CD4-positive, alpha-beta T cell treated with Interleukin-17A for 4 hours (primary cell): ENCODE data around the gene KRTAP3-1.
"Not testable (repeated sequence)": the region's sequence is repeated elsewhere in the genome, so short reads cannot be mapped to it uniquely, and the experiment has no call there.

Experiments used
- DNase-seq: peaks from one replicate; pipeline ENCODE4 v3.0.0-alpha.2; 2020; ENCODE audit warnings: mixed read lengths

The KRTAP3-1 gene

DNA sequence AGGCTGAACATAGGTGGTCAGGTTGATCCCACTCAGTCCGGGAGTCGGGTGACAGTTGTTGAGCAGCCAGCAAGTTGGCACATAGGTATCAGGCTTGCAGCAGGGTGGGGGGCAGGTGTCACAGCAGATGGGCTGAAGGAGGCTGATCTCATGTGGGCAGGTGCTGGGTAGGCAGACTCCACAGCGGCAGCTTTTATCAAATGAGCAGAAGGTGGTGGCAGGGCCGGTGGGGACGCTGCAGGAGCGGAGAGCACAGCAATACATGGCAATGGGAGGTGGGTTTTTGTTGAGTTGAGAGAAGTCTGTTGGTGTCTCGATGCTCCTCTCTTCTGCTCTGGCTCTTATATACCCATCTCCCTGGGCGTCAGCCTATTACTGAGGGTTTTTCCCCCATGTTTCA lies at the start of gene KRTAP3-1:
Gene KRTAP3-1 (minus strand): TSS at position 318 of the 400 bp plus-strand sequence. CDS start 54 bp downstream, at position 264.
- no peak for DNase-seq

DNA sequence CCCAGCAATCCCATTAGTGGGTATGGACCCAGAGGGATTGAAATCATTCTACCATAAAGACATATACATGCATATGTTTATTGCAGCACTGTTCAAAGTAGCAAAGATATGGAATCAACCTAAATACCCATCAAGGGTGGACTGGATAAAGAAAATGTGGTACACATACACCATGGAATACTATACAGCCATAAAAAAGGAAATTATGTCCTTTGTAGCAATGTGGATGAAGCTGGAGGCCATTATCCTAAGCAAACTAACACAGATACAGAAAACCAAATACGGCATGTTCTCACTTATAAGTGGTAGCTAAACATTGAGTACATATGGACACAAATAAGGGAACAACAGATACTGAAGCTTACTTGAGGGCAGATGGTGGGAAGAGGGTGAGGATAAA lies 48.6 kb upstream of the KRTAP3-1 start:
- DNase-seq = no peak

DNA sequence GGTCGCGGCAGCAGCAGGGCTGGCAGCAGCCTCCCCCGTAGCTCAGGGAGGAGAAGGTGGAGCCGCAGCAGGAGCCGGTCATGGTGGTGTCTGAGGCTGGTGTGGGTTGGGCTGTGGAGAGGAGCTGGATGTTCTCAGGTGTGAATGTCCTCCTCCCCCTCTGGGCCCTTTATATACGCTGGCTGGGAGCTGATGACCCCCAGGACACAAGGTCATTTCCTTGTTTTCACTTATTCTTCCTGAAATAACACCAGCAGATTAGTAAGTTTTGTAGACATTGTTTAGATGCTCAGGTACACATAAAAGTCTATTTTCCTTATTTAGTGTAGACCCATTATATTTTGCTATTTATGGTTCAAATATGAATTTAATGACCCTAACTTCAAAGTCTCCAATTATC lies 46.2 kb upstream of the KRTAP3-1 start, which contains the start of gene KRTAP2-2:
Gene KRTAP2-2 (minus strand): TSS at position 101 of the 400 bp plus-strand sequence. CDS start 19 bp downstream, at position 82.
- not testable (repeated sequence) for DNase-seq

DNA sequence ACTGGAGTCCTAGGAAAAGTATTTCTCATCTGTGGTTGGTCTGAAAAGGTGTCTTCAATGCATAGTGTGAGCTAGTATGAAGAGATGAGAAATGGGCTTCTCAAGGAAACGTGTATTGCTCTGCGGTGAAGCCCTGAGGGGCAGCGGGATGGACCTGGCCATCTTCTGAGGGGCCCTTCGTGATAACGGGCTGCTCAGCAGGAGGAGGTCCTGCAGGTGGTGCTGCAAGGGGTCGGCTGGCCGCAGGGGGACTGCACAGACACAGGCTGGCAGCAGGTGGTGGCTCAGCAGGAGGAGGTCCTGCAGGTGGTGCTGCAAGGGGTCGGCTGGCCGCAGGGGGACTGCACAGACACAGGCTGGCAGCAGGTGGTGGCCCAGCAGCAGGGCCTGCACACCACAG lies 45.6 kb upstream of the KRTAP3-1 start:
- DNase-seq = not testable (repeated sequence)

DNA sequence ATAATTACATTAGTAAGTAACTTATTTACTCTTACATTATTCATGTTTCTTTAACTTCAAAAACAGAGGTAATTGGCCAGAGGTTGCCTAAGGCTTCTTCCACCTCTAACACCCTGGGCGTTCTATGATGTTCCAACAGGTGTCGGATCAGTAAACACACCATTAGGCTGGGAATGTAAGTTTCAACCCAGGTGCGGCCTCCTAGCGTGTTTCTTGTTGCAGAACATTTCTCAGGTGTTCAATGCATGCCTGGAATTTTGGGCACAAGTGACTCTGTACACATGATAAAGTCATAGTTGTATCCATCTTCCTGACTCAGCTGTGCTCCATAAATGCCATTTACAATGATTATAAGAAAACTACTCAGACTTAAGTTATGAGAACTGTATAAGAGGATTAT lies 45.1 kb upstream of the KRTAP3-1 start:
- DNase-seq = no peak

DNA sequence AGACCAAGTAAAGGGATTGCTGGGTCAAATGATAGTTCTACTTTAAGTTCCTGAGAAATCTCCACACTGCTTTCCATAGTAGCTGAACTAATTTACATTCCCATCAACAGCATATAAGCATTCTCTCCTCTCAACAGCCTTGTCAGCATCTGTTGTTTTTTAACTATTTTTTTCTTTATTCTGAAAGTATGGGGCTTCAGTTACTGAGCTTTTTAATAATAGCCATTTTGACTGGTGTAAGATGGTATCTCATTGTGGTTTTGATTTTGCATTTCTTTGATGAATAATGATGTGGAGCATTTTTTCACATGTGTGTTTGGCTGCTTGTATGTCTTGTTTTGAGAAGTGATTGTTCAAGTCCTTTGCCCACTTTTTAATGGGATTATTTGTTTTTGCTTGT lies 43.6 kb upstream of the KRTAP3-1 start:
- no peak for DNase-seq

DNA sequence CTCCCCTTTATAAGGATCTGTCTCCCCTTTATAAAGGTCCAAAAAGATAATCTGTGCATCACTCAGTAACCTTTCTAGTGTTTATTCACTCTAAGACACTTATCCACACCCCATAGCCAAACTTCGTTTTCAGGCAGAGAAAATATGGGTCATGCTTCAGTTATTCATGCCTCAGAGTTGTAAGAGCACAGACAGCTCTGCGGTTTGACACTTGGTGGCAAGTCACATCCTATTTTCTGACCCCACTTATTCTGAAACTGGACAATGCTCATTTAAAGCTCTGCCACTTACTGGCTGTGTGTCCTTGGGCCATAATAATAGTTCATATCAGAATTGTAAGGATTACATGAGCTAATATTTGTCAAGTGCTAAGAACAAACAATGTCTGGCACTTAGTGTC lies 40.2 kb upstream of the KRTAP3-1 start:
- no peak for DNase-seq

DNA sequence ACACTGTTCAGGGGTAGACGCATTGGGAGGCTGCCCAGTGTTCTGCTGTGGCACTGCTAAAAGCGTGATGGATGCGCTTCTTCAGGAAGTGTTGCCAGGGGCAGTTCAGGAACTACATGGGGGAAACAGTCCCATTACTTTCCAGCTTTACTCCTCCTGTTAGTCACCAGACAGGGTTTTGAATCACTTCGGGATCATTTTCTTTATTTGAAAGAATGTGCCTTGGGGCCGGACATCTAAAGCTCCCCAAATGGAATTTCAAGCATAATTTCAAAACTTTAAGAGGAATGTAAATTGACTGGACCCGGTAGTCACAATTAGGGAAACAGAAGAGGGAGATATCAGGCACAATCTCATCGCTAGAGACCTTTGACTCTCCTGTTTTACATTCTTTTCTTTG lies 39.5 kb upstream of the KRTAP3-1 start:
- DNase-seq = no peak

DNA sequence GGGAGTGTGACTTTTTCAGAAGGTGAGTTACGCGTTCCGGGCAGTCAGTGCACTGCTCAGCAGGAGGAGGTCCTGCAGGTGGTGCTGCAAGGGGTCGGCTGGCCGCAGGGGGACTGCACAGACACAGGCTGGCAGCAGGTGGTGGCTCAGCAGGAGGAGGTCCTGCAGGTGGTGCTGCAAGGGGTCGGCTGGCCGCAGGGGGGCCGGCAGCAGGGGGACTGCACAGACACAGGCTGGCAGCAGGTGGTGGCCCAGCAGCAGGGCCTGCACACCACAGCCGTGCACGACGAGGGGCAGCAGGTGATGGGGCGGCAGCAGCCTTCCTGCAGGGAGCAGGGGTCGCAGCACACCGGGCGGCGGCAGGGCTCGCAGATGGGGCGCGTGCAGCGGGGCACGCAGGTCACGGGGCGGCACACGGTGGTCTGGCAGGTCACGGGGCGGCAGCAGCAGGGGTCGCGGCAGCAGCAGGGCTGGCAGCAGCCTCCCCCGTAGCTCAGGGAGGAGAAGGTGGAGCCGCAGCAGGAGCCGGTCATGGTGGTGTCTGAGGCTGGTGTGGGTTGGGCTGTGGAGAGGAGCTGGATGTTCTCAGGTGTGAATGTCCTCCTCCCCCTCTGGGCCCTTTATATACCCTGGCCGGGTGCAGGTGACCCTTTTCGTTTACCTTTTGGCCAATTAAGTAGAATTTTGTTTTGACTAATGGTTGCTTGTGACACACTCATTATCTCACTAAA lies 38.0 kb upstream of the KRTAP3-1 start, which contains the start of gene KRTAP2-1:
Gene KRTAP2-1 (minus strand): TSS at position 582 of the 731 bp plus-strand sequence. CDS start 49 bp downstream, at position 533.
- not testable (repeated sequence) for DNase-seq

DNA sequence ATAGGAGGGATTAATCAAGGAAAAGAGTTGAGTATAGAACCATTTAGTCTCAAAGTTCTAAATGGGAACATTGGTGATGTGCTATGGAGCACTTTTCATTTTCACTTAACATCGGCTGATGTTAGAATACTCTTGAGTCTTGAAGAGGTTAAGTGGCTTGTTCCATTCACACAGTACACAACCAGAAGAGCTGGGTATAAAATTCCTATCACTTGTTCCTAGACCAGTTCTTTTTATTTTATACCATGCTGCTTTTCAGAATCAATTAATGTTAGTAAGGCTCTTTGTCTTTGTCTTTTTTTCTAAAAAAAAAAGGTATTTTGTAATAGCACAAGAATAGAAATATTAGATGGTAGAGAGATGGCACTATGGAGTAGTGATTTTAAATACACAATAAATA lies 34.0 kb upstream of the KRTAP3-1 start:
- DNase-seq = no peak

DNA sequence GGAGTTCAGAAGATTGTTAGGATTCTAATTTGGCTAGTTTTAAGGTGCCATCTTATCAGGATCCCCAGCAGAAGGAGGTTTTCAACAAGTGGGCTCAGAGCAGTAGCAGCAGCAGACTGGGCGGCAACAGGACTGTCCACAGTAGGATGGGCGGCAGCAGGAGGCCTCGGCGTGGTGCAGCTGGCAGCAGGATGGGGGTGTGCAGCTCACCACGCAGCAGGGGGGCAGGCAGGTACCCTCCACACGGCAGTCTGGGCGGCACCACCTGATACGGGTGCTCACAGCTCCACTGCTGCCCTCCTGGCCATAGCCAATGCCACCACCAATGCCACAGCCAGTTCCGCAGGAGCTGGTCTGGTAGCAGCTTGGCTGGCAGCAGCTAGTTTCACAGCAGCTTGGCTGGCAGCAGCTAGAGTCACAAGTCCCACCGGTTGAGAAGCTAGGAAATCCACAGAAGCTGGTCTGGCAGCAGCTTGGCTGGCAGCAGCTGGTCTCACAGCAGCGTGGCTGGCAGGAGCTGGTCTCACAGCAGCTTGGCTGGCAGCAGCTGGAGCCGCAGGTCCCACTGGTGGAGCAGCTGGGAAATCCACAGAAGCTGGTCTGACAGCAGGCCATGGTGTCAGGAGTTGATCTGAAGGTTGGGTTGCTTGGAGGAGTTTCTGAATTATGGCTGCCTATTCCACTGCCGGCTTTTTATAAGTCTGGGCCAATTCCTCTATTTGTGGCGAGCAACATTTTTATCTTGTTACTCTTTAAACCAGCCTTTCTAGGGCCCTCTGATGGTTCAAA lies 32.0 kb upstream of the KRTAP3-1 start, which contains the start of gene KRTAP1-1:
Gene KRTAP1-1 (minus strand): TSS at position 668 of the 789 bp plus-strand sequence. CDS start 53 bp downstream, at position 615.
- DNase-seq = not testable (repeated sequence)

- DNase-seq = no peak
Measured at GRCh38 chr17:41037853-41038350, 29.0 kb upstream of the KRTAP3-1 start.

DNA sequence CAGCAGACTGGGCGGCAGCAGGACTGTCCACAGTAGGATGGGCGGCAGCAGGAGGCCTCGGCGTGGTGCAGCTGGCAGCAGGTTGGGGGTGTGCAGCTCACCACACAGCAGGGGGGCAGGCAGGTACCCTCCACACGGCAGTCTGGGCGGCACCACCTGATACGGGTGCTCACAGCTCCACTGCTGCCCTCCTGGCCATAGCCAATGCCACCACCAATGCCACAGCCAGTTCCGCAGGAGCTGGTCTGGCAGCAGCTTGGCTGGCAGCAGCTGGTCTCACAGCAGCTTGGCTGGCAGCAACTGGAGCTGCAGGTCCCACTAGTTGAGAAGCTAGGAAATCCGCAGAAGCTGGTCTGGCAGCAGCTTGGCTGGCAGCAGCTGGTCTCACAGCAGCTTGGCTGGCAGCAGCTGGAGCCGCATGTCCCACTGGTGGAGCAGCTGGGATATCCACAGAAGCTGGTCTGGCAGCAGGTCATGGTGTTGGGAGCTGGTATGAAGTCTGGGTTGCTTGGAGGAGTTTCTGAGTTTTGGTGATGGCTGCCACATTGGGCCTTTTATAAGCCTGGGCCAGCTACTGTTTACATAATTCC lies 25.5 kb upstream of the KRTAP3-1 start, which contains the start of gene KRTAP1-3:
Gene KRTAP1-3 (minus strand): TSS at position 529 of the 590 bp plus-strand sequence. CDS start 53 bp downstream, at position 476.
- DNase-seq = not testable (repeated sequence)

DNA sequence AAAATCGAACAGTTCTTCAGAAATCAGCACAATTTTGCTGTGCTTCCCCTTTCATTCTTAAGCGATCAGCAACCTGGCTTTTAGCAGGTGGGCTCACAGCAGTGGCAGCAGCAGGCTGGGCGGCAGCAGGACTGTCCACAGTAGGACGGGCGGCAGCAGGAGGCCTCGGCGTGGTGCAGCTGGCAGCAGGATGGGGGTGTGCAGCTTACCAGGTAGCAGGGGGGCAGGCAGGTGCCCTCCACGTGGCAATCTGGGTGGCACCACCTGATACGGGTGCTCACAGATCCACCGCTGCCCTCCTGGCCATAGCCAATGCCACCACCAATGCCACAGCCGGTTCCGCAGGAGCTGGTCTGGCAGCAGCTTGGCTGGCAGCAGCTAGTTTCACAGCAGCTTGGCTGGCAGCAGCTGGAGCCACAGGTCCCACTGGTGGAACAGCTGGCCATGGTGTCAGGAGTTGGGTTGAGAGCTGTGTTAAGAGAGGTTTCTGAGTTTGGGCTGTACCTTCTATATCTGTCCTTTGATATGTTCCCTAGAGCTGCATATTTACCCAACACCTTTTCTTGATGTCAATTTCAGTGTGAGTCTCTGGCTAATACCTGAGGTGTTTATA lies 20.8 kb upstream of the KRTAP3-1 start, which contains the start of gene KRTAP1-4:
Gene KRTAP1-4 (minus strand): TSS at position 563 of the 613 bp plus-strand sequence. CDS start 117 bp downstream, at position 446.
- no peak for DNase-seq

- no peak for DNase-seq
Measured at GRCh38 chr17:41026715-41027471, 18.0 kb upstream of the KRTAP3-1 start, which contains the start of gene KRTAP1-5. KRTAP1-5 (minus strand) TSS chr17:41027208; CDS start chr17:41027155, 53 bp downstream.

GRCh38 chr17:41024697-41025096 lies 15.8 kb upstream of the KRTAP3-1 start:
- DNase-seq = no peak

GRCh38 chr17:41020336-41020735 lies 11.4 kb upstream of the KRTAP3-1 start:
- DNase-seq = no peak

GRCh38 chr17:41019415-41019814 lies 10.5 kb upstream of the KRTAP3-1 start:
- no peak for DNase-seq

GRCh38 chr17:41018541-41018940 lies 9.6 kb upstream of the KRTAP3-1 start:
- no peak for DNase-seq

GRCh38 chr17:41016578-41017215 lies 7.8 kb upstream of the KRTAP3-1 start:
- DNase-seq = no peak

DNA sequence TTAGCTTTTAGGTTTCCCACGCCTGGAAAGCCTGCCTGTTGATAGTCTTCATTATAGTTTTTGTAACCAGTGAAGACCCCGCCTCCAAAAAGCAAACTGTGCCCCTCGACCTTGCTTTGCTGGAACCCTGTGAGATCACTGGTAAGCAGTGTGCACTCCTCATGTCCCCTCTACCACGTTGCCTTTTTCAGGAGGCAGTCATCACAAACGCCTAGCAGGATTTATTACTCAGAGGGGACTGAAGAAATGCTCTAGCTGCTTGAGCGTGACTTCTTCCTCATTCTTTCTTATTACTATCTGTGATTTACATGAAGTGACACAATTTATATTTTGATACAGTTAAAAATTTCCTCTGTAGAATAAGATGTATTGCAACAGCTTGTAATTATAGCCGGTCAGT lies 6.5 kb upstream of the KRTAP3-1 start:
- no peak for DNase-seq
